ENCODE results near the gene DNAL4. TPM values are rescaled to one million over a fixed set of nuclear protein-coding genes. Genes with fewer than 3 reads are reported as not detected.

DNAL4 gene
- total RNA-seq, 1 experiment from 2014 or later = 15.6 TPM

- no peak for DNase-seq
- Mint-ChIP-seq H3K4me3 (ENCODE audit: low read depth, unreplicated experiment) (no peak overlapping the region), H3K4me1 (ENCODE audit: low read depth, unreplicated experiment) (no peaks in the 10 kb centered on the region), H3K9me3 (ENCODE audit: low read depth, unreplicated experiment) (no peaks in the 10 kb centered on the region), H3K27me3 (ENCODE audit: unreplicated experiment) (no peaks in the 10 kb centered on the region), H3K36me3 (ENCODE audit: insufficient read depth, unreplicated experiment) (peaks cover 6% of the 10 kb centered on the region), H3K27ac (ENCODE audit: unreplicated experiment) (no peak overlapping the region)
- CTCF ChIA-PET = interaction anchor here (0.6 kb wide), 1 partner anchor 22 kb away, joined by 3 read pairs; no protein-coding TSS in a partner anchor
- no peak for TF ChIP-seq CTCF (IDR thresholded peaks at IDR 0.05; ENCODE audit: unreplicated experiment)
- intact Hi-C loops (cut with micrococcal nuclease; ENCODE audit: unreplicated experiment) = no loop called here
- BruUV-seq (replicated peaks) = no TSS peak
Measured at GRCh38 chr22:38786631-38787030, 7.3 kb downstream of the DNAL4 start.

GRCh38 chr22:38784856-38785255 is 9.1 kb downstream of the DNAL4 start:
- CTCF ChIA-PET = no interaction called here
- no TSS peak for BruUV-seq (replicated peaks)
- DNase-seq = no peak
- Mint-ChIP-seq H3K27ac (ENCODE audit: unreplicated experiment) (no peak overlapping the region), H3K4me1 (ENCODE audit: low read depth, unreplicated experiment) (no peaks in the 10 kb centered on the region), H3K4me3 (ENCODE audit: low read depth, unreplicated experiment) (no peak overlapping the region), H3K27me3 (ENCODE audit: unreplicated experiment) (no peaks in the 10 kb centered on the region), H3K9me3 (ENCODE audit: low read depth, unreplicated experiment) (no peaks in the 10 kb centered on the region), H3K36me3 (ENCODE audit: insufficient read depth, unreplicated experiment) (peaks cover 6% of the 10 kb centered on the region)
- intact Hi-C loops (cut with micrococcal nuclease; ENCODE audit: unreplicated experiment) = no loop called here
- no peak for TF ChIP-seq CTCF (IDR thresholded peaks at IDR 0.05; ENCODE audit: unreplicated experiment)

GRCh38 chr22:38784035-38784434 is 9.9 kb downstream of the DNAL4 start:
- intact Hi-C loops (cut with micrococcal nuclease; ENCODE audit: unreplicated experiment) = no loop called here
- Mint-ChIP-seq H3K4me1 (ENCODE audit: low read depth, unreplicated experiment) (no peaks in the 10 kb centered on the region), H3K4me3 (ENCODE audit: low read depth, unreplicated experiment) (no peak overlapping the region), H3K36me3 (ENCODE audit: insufficient read depth, unreplicated experiment) (peaks cover 6% of the 10 kb centered on the region), H3K27ac (ENCODE audit: unreplicated experiment) (no peak overlapping the region), H3K27me3 (ENCODE audit: unreplicated experiment) (no peaks in the 10 kb centered on the region), H3K9me3 (ENCODE audit: low read depth, unreplicated experiment) (no peaks in the 10 kb centered on the region)
- no peak for TF ChIP-seq CTCF (IDR thresholded peaks at IDR 0.05; ENCODE audit: unreplicated experiment)
- DNase-seq = no peak
- CTCF ChIA-PET = no interaction called here
- no TSS peak for BruUV-seq (replicated peaks)

- BruUV-seq (replicated peaks) = no TSS peak
- intact Hi-C loops (cut with micrococcal nuclease; ENCODE audit: unreplicated experiment) = no loop called here
- CTCF ChIA-PET = interaction anchor here (0.7 to 0.8 kb wide), 2 partner anchors 34 to 166 kb away, joined by 3 to 4 read pairs; no protein-coding TSS in a partner anchor
- no peaks in the 10 kb centered on the region for H3K27me3 Mint-ChIP-seq (ENCODE audit: unreplicated experiment)
- no peak for DNase-seq
- H3K4me1 Mint-ChIP-seq (ENCODE audit: low read depth, unreplicated experiment) = no peaks in the 10 kb centered on the region
- H3K4me3 Mint-ChIP-seq (ENCODE audit: low read depth, unreplicated experiment) = no peak overlapping the region
- H3K9me3 Mint-ChIP-seq (ENCODE audit: low read depth, unreplicated experiment) = no peaks in the 10 kb centered on the region
- no peak overlapping the region for H3K27ac Mint-ChIP-seq (ENCODE audit: unreplicated experiment)
- TF ChIP-seq CTCF (IDR thresholded peaks at IDR 0.05; ENCODE audit: unreplicated experiment) = no peak
- peaks cover 6% of the 10 kb centered on the region for H3K36me3 Mint-ChIP-seq (ENCODE audit: insufficient read depth, unreplicated experiment)
Measured at GRCh38 chr22:38783095-38783615, 10.8 kb downstream of the DNAL4 start.

Measured in Calu3 (cell line).